ENCODE data around the gene TFF3. TPM values are rescaled to one million over a fixed set of nuclear protein-coding genes. Genes with fewer than 3 reads are reported as not detected.

Gene TFF3
- total and polyA plus RNA-seq, 7 donors: 0.92 to 3.3 (median 2.1) TPM

DNA sequence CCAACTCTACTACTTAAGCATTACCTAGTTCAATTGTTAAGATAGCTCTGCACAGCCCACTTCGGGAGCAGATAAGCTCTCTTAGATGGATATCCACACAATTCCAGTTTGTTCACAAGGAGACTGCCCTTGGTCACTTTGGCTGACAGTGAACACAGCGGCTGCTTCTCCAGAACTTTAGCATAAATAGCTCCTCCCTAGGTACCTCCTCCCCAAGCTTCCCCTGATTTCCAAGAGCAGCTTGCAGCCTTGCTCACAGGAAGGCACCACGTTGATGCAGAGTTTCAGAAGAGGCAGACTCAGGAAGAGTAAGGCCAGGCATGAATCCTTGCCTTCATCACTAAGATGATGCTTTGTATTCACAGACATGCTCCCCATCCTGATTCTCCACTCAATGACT, 24.7 kb downstream of the TFF3 start:
- intact Hi-C loops (cut with DNase I): no loop called here
- no peak for ATAC-seq
- H3K9me3 ChIP-seq: no peaks in the 10 kb centered on the region
- peaks cover 0 to 2% (median 0%) of the 10 kb centered on the region in 3 donors for H3K27me3 ChIP-seq (ENCODE audit: insufficient read depth in 3 of 3, low read length in 2 of 3)
- H3K4me1 ChIP-seq: no peaks in the 10 kb centered on the region
- peaks cover 0 to 82% of the 10 kb centered on the region in 2 donors for H3K36me3 ChIP-seq (ENCODE audit: insufficient read depth in 1 of 2, low read depth in 1 of 2)
- DNase-seq: no peak
- WGBS, 3 donors: 47 to 66% (median 50%) methylated on average over 3 of the region's 3 CpGs
- TF ChIP-seq, protein P1, sequence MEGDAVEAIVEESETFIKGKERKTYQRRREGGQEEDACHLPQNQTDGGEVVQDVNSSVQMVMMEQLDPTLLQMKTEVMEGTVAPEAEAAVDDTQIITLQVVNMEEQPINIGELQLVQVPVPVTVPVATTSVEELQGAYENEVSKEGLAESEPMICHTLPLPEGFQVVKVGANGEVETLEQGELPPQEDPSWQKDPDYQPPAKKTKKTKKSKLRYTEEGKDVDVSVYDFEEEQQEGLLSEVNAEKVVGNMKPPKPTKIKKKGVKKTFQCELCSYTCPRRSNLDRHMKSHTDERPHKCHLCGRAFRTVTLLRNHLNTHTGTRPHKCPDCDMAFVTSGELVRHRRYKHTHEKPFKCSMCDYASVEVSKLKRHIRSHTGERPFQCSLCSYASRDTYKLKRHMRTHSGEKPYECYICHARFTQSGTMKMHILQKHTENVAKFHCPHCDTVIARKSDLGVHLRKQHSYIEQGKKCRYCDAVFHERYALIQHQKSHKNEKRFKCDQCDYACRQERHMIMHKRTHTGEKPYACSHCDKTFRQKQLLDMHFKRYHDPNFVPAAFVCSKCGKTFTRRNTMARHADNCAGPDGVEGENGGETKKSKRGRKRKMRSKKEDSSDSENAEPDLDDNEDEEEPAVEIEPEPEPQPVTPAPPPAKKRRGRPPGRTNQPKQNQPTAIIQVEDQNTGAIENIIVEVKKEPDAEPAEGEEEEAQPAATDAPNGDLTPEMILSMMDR (IDR thresholded peaks at IDR 0.05): no peak
- H3K4me3 ChIP-seq: no peak overlapping the region
- H3K27ac ChIP-seq: no peak overlapping the region

- WGBS, 3 donors: 90 to 94% (median 91%) methylated on average over 18 of the region's 18 CpGs
- intact Hi-C loops (cut with DNase I): no loop called here
- Histone ChIP-seq H3K27me3 (ENCODE audit: insufficient read depth in 3 of 3, low read length in 2 of 3) (peaks cover 0 to 2% (median 0%) of the 10 kb centered on the region in 3 donors), H3K4me1 (no peaks in the 10 kb centered on the region), H3K4me3 (no peak overlapping the region), H3K36me3 (ENCODE audit: insufficient read depth in 1 of 2, low read depth in 1 of 2) (peaks cover 0 to 80% of the 10 kb centered on the region in 2 donors), H3K27ac (no peak overlapping the region), H3K9me3 (no peaks in the 10 kb centered on the region)
- DNase-seq (no peak), ATAC-seq (no peak)
- TF ChIP-seq, protein P1 (IDR thresholded peaks at IDR 0.05): no peak
Measured at GRCh38 chr21:42289926-42290325, 25.3 kb downstream of the TFF3 start.

DNA sequence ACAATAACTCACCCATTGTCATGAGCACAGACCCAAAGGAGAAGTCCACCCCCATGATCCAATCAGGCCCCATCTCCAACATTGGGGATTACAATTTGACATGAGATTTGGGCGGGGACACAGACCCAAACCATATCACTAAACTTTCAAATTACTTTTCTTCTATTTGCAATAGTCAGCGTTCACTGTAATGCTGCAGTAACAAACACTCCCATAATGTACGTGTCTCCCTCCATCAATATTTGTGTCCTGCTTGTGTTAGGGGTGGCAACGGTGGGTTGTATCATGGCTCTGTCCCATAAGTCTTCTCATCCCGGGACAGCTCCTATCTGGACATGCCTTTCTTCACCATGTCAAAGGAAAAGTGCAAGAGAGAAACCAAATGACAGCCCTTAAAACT, 26.2 kb downstream of the TFF3 start:
- TF ChIP-seq, protein P1 (IDR thresholded peaks at IDR 0.05): no peak
- intact Hi-C loops (cut with DNase I): no loop called here
- Histone ChIP-seq H3K27me3 (ENCODE audit: insufficient read depth in 3 of 3, low read length in 2 of 3) (peaks cover 0 to 2% (median 0%) of the 10 kb centered on the region in 3 donors), H3K27ac (no peak overlapping the region), H3K4me3 (no peak overlapping the region), H3K4me1 (no peaks in the 10 kb centered on the region), H3K36me3 (ENCODE audit: insufficient read depth in 1 of 2, low read depth in 1 of 2) (peaks cover 0 to 75% of the 10 kb centered on the region in 2 donors), H3K9me3 (no peaks in the 10 kb centered on the region)
- 94 to 95% (median 94%) methylated on average over 5 of the region's 5 CpGs for WGBS, 3 donors
- no peak for DNase-seq
- ATAC-seq: no peak

DNA sequence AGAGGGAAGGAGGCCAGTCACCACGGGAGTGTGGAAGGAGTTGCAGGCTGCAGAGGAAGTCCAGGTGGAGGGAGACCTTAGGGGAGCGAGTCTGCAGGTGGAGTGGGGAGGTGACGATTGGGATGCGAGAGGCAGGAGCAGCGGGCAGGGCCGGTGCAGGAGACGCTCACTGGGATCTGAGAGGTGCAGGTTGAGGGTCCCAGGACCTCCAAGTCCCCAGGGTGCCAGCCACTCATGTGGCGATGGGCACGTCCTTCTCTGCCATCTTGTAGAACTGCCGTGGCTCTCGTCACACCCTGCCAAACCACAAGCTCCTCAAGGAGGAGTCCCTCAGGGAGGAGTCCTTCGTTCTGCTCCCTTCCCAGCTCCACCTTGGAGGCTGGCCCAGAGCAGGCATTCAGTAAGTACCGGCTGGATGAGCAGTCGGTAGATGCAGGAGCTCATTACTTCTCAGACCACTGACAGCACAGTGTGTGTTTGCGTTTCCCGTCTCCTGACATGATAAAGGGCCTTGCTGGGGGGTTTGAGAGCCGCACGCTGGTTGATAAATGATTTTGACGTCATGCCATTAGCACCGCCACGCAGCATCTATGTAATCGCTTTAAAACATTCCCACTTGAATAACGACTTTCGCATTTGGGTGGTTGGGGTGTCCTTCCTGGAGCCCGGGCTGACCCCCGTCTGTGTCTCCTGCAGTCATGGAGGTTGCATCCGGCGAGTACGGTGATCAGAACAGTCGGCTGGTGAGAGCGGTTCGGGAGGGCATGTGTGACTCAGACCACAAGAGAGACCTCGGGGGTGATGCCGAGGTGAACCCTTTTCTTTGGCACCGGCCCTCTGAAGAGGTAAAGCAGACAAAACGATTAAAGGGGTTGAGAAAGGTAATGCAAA, 27.8 kb downstream of the TFF3 start:
- Histone ChIP-seq H3K27ac (no peak overlapping the region), H3K9me3 (no peaks in the 10 kb centered on the region), H3K36me3 (ENCODE audit: insufficient read depth in 1 of 2, low read depth in 1 of 2) (peaks cover 0 to 82% of the 10 kb centered on the region in 2 donors), H3K27me3 (ENCODE audit: insufficient read depth in 3 of 3, low read length in 2 of 3) (no peaks in the 10 kb centered on the region), H3K4me3 (no peak overlapping the region), H3K4me1 (no peaks in the 10 kb centered on the region)
- intact Hi-C loops (cut with DNase I): no loop called here
- ATAC-seq (no peak), DNase-seq (no peak)
- TF ChIP-seq, protein P1 (IDR thresholded peaks at IDR 0.05): no peak
- WGBS, 3 donors: 90 to 92% (median 90%) methylated on average over 36 of the region's 36 CpGs
